ENCODE measurements around the gene INTS3. TPM values are rescaled to one million over a fixed set of nuclear protein-coding genes. Genes with fewer than 3 reads are reported as not detected.

Gene INTS3
- total RNA-seq, 1 donor from 2014 or later: 48.6 TPM

- H3K9me3 Mint-ChIP-seq (ENCODE audit: low read depth): no peaks in the 10 kb centered on the region
- no peaks in the 10 kb centered on the region for H3K27me3 Mint-ChIP-seq (ENCODE audit: low read depth)
- peaks cover 22% of the 10 kb centered on the region for H3K4me1 Mint-ChIP-seq (ENCODE audit: low read depth)
- TF ChIP-seq CTCF (IDR thresholded peaks at IDR 0.05): no peak
- DNase-seq (ENCODE audit: low spot score): peak; percentile 77
- H3K36me3 Mint-ChIP-seq (ENCODE audit: low read depth): no peaks in the 10 kb centered on the region
- peak overlapping the region; percentile 45 for H3K27ac Mint-ChIP-seq (ENCODE audit: unreplicated experiment)
- no peak overlapping the region for H3K4me3 Mint-ChIP-seq (ENCODE audit: unreplicated experiment)
These were observed 64.8 kb downstream of the INTS3 start for GRCh38 chr1:153792631-153793041.

- DNase-seq (ENCODE audit: low spot score): peak; percentile 38
- no peak for TF ChIP-seq CTCF (IDR thresholded peaks at IDR 0.05)
- no peak overlapping the region for H3K4me3 Mint-ChIP-seq (ENCODE audit: unreplicated experiment)
- no peaks in the 10 kb centered on the region for H3K27me3 Mint-ChIP-seq (ENCODE audit: low read depth)
- H3K9me3 Mint-ChIP-seq (ENCODE audit: low read depth): no peaks in the 10 kb centered on the region
- H3K36me3 Mint-ChIP-seq (ENCODE audit: low read depth): no peaks in the 10 kb centered on the region
- peaks cover 22% of the 10 kb centered on the region for H3K4me1 Mint-ChIP-seq (ENCODE audit: low read depth)
- no peak overlapping the region for H3K27ac Mint-ChIP-seq (ENCODE audit: unreplicated experiment)
These were observed 65.6 kb downstream of the INTS3 start for GRCh38 chr1:153793261-153793972.

- peak; percentile 85 for DNase-seq (ENCODE audit: low spot score)
- no peaks in the 10 kb centered on the region for H3K27me3 Mint-ChIP-seq (ENCODE audit: low read depth)
- no peak for TF ChIP-seq CTCF (IDR thresholded peaks at IDR 0.05)
- H3K4me3 Mint-ChIP-seq (ENCODE audit: unreplicated experiment): no peak overlapping the region
- H3K9me3 Mint-ChIP-seq (ENCODE audit: low read depth): no peaks in the 10 kb centered on the region
- no peak overlapping the region for H3K27ac Mint-ChIP-seq (ENCODE audit: unreplicated experiment)
- no peaks in the 10 kb centered on the region for H3K36me3 Mint-ChIP-seq (ENCODE audit: low read depth)
- H3K4me1 Mint-ChIP-seq (ENCODE audit: low read depth): peaks cover 22% of the 10 kb centered on the region
These were observed 66.2 kb downstream of the INTS3 start for GRCh38 chr1:153793973-153794615.

- no peak overlapping the region for H3K27ac Mint-ChIP-seq (ENCODE audit: unreplicated experiment)
These were observed 66.9 kb downstream of the INTS3 start for GRCh38 chr1:153794624-153795329.

More at GRCh38 chr1:153794624-153795329, 66.9 kb downstream of the INTS3 start:
- no peaks in the 10 kb centered on the region for H3K36me3 Mint-ChIP-seq (ENCODE audit: low read depth)
- H3K27me3 Mint-ChIP-seq (ENCODE audit: low read depth): no peaks in the 10 kb centered on the region
- no peak for DNase-seq (ENCODE audit: low spot score)
- H3K4me3 Mint-ChIP-seq (ENCODE audit: unreplicated experiment): no peak overlapping the region
- no peak for TF ChIP-seq CTCF (IDR thresholded peaks at IDR 0.05)
- H3K4me1 Mint-ChIP-seq (ENCODE audit: low read depth): peaks cover 22% of the 10 kb centered on the region
- H3K9me3 Mint-ChIP-seq (ENCODE audit: low read depth): no peaks in the 10 kb centered on the region
